Measurements from ENCODE around the gene MIEF2.

DNA sequence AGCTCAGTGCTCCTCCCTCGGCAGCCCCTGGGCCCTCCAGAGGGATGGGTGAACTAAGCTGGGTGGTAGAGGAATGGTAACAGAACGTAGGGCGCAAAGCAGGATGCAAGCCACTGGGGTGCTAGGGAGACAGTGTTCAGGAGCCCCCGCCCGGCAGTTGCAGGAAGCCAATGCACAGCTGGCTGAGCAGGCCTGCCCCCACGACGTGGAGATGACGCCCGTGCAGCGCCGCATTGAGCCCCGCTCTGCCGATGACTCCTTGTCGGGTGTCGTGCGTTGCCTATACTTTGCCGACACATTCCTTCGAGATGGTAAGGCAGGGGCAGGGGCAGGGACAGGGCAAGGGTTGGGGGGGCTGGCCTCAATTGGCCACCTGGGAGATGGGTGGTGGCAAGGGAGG is 22.2 kb upstream of the MIEF2 start:
- no peak for TF ChIP-seq RAD51 (IDR thresholded peaks at IDR 0.05)
- TF ChIP-seq SIN3A (IDR thresholded peaks at IDR 0.05; ENCODE audit: low read depth, low read length): no peak
- TF ChIP-seq, protein P1, sequence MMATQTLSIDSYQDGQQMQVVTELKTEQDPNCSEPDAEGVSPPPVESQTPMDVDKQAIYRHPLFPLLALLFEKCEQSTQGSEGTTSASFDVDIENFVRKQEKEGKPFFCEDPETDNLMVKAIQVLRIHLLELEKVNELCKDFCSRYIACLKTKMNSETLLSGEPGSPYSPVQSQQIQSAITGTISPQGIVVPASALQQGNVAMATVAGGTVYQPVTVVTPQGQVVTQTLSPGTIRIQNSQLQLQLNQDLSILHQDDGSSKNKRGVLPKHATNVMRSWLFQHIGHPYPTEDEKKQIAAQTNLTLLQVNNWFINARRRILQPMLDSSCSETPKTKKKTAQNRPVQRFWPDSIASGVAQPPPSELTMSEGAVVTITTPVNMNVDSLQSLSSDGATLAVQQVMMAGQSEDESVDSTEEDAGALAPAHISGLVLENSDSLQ (IDR thresholded peaks at IDR 0.05): no peak
- TF ChIP-seq, protein P2, sequence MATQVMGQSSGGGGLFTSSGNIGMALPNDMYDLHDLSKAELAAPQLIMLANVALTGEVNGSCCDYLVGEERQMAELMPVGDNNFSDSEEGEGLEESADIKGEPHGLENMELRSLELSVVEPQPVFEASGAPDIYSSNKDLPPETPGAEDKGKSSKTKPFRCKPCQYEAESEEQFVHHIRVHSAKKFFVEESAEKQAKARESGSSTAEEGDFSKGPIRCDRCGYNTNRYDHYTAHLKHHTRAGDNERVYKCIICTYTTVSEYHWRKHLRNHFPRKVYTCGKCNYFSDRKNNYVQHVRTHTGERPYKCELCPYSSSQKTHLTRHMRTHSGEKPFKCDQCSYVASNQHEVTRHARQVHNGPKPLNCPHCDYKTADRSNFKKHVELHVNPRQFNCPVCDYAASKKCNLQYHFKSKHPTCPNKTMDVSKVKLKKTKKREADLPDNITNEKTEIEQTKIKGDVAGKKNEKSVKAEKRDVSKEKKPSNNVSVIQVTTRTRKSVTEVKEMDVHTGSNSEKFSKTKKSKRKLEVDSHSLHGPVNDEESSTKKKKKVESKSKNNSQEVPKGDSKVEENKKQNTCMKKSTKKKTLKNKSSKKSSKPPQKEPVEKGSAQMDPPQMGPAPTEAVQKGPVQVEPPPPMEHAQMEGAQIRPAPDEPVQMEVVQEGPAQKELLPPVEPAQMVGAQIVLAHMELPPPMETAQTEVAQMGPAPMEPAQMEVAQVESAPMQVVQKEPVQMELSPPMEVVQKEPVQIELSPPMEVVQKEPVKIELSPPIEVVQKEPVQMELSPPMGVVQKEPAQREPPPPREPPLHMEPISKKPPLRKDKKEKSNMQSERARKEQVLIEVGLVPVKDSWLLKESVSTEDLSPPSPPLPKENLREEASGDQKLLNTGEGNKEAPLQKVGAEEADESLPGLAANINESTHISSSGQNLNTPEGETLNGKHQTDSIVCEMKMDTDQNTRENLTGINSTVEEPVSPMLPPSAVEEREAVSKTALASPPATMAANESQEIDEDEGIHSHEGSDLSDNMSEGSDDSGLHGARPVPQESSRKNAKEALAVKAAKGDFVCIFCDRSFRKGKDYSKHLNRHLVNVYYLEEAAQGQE (IDR thresholded peaks at IDR 0.05; ENCODE audit: low read depth, low read length): no peak
- no peak for TF ChIP-seq EP300 (IDR thresholded peaks at IDR 0.05; ENCODE audit: borderline replicate concordance in 1 of 2, control insufficient read depth in 1 of 2, low read depth in 2 of 2, low read length in 2 of 2)
- TF ChIP-seq, protein P3, sequence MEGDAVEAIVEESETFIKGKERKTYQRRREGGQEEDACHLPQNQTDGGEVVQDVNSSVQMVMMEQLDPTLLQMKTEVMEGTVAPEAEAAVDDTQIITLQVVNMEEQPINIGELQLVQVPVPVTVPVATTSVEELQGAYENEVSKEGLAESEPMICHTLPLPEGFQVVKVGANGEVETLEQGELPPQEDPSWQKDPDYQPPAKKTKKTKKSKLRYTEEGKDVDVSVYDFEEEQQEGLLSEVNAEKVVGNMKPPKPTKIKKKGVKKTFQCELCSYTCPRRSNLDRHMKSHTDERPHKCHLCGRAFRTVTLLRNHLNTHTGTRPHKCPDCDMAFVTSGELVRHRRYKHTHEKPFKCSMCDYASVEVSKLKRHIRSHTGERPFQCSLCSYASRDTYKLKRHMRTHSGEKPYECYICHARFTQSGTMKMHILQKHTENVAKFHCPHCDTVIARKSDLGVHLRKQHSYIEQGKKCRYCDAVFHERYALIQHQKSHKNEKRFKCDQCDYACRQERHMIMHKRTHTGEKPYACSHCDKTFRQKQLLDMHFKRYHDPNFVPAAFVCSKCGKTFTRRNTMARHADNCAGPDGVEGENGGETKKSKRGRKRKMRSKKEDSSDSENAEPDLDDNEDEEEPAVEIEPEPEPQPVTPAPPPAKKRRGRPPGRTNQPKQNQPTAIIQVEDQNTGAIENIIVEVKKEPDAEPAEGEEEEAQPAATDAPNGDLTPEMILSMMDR (IDR thresholded peaks at IDR 0.05 in 2 of 3, conservative IDR thresholded peaks at IDR 0.05 in 1 of 3; ENCODE audit: control insufficient read depth in 2 of 3, extremely low read depth in 1 of 3, insufficient read depth in 1 of 3, low read depth in 3 of 3, low read length in 3 of 3): no peak
- no peak for TF ChIP-seq NR2C2 (IDR thresholded peaks at IDR 0.05; ENCODE audit: borderline replicate concordance, control insufficient read depth, insufficient read length, low read depth)
- TF ChIP-seq LARP7 (IDR thresholded peaks at IDR 0.05): no peak
- TF ChIP-seq, protein P4, sequence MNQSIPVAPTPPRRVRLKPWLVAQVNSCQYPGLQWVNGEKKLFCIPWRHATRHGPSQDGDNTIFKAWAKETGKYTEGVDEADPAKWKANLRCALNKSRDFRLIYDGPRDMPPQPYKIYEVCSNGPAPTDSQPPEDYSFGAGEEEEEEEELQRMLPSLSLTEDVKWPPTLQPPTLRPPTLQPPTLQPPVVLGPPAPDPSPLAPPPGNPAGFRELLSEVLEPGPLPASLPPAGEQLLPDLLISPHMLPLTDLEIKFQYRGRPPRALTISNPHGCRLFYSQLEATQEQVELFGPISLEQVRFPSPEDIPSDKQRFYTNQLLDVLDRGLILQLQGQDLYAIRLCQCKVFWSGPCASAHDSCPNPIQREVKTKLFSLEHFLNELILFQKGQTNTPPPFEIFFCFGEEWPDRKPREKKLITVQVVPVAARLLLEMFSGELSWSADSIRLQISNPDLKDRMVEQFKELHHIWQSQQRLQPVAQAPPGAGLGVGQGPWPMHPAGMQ (IDR thresholded peaks at IDR 0.05; ENCODE audit: borderline replicate concordance): no peak

Measured in GM12878 (cell line).